Stimulated activated CD8-positive, alpha-beta memory T cell treated with anti-CD3 and anti-CD28 coated beads, Interleukin-15, amount 100 ng/mL, for 24 hours (primary cell): ENCODE measurements around the gene ZBTB22.
"Not testable (repeated sequence)": the region's sequence is repeated elsewhere in the genome, so short reads cannot be mapped to it uniquely, and the experiment has no call there.

ENCODE experiments used
- DNase-seq: peaks from one replicate; pipeline ENCODE4 v3.0.0-alpha.2; 2020; ENCODE audit warnings: low read depth

The ZBTB22 gene

DNA sequence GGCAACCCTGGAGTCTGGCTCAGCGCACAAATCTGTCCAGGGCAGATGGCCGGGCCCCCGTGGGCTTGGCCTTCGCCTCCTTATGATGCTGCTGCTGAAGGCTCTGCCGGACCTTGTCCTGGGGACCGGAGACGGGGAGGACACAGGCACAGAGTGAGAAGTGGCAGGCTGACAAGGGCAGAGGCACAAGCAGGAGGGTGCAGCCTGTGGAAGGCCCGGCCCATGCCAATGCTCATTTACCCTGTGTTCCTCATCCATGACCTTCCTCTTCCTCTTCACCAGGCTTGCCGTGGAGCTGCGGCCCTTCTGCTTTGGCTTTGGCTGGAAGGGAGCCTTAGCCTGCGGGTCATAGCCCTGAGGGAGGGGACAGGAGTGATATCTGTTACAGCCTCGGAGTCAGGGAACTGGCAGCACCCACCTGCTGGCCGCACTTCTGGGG lies 38.3 kb downstream of the ZBTB22 start:
- DNase-seq = no peak

DNA sequence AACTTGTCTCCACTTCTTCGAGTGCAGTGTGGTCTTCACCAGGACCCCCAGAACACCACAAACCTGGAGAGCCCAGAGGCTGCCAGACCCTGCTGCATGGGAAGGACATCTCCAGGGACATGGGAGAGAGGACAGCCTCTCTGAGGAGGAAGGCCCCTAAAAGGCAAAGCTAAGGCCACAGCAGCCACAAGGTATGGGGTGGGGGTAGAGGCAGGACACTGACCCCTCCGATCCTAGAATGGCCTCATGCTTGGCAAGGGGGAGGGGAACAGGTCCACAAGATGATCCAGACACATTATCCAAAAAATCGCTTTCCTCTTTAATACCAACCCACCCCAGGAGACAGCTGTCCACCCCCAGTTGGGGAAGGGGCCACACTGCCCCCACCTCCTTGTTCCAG lies 38.7 kb downstream of the ZBTB22 start:
- no peak for DNase-seq

DNA sequence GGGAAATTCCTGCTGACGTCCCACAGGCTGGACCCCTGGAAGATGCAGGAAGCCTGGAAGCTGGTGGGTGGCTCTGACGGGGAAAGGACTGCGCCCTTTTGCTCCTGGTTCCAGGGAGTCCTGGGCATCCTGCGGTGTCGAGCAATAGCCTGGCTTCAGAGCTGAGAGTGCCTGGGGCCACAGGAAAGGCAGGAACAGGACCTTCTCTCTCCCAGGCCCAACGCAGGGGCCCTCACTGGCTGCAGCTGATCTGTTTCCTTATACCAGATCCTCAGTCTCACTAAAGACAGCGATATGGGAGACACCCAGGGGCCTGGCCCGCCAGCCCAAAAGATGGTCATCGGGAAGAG lies 39.2 kb downstream of the ZBTB22 start:
- DNase-seq = no peak

DNA sequence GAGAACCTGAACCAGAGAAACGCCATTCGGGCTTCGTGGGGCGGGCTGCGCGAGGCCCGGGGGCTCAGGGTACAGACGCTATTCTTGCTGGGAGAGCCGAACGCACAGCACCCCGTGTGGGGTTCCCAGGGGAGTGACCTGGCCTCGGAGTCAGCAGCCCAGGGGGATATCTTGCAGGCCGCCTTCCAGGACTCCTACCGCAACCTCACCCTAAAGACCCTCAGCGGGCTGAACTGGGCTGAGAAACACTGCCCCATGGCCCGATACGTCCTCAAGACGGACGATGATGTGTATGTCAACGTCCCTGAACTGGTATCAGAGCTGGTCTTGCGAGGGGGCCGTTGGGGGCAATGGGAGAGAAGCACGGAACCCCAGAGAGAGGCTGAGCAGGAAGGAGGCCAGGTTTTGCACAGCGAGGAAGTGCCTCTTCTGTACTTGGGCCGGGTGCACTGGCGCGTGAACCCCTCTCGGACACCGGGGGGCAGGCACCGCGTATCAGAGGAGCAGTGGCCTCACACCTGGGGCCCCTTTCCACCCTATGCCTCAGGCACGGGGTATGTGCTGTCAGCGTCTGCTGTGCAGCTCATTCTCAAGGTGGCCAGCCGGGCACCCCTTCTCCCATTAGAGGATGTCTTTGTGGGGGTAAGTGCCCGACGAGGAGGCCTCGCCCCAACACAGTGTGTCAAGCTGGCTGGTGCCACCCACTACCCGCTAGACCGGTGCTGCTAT lies 39.7 kb downstream of the ZBTB22 start:
- no peak for DNase-seq

DNA sequence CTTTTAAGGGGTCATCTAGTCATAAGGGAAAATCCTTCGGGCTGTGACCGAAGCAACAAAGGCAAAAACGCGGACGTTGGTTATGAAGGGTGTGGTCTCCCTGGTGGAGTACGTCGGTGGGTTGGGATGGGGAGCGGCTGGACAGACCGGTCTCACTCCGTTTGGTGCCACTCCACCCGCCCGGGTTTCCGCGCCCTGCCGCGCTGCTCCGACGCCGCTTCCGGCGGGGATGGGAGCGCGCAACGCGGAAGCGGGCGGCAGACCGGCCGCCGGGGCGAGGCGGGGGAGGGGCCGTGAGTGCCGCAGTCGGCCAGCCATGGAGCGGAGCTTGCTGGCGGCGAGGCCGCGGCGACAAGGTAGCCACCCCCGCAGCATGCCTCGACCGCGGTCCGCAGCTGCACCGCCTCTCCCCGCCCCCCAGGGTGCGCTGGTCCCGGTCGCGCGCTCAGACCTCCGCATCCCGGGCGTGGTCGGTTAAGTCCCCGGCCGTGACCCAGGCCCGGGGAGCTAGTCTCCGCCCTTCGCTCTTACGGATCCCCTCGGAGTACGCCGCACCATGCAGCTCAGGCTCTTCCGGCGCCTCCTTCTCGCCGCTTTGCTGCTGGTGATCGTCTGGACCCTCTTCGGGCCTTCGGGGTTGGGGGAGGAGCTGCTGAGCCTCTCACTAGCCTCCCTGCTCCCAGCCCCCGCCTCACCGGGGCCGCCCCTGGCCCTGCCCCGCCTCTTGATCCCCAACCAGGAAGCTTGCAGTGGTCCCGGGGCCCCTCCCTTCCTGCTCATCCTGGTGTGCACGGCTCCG lies 40.5 kb downstream of the ZBTB22 start, which contains the start of gene B3GALT4:
Gene B3GALT4 (plus strand): TSS at position 260 of the 799 bp plus-strand sequence. CDS start 297 bp downstream, at position 557.
- peak; percentile 69 for DNase-seq

DNA sequence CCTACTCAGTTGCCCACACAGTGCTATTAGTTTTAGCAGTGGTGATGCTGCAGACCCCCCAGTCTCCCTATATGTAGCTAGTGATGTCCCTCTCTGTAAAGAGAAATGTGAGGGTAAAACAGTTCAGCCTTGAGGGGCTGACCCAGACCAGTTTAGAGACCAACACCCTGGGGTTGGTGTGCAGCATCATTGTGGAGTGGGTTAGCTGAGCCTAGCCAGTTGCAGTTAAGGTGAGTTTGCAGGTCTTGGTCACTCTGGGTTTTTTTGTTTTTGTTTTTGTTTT lies 41.0 kb downstream of the ZBTB22 start:
- DNase-seq = no peak

DNA sequence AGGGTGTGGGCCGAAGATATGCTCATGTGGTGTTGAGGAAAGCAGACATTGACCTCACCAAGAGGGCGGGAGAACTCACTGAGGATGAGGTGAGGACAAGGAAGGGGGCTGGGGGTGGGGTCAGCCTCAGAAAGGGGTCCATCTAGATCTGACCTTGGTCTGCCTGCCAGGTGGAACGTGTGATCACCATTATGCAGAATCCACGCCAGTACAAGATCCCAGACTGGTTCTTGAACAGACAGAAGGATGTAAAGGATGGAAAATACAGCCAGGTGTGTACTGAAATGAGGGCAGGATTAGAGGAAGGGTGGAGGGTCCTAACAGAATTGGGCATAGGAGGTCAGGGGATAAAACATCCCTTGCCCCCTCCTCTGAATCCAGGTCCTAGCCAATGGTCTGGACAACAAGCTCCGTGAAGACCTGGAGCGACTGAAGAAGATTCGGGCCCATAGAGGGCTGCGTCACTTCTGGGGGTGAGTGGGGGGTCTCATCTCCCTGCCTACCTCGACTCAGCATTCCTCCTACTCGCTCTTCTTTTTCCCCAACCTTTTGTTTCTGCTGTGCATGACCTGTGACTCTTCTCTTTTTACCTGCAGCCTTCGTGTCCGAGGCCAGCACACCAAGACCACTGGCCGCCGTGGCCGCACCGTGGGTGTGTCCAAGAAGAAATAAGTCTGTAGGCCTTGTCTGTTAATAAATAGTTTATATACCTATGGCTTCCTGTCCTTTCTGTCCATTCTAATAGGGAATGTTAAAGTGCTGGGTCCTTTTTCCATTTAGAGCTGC lies 41.6 kb downstream of the ZBTB22 start:
- DNase-seq = not testable (repeated sequence)

DNA sequence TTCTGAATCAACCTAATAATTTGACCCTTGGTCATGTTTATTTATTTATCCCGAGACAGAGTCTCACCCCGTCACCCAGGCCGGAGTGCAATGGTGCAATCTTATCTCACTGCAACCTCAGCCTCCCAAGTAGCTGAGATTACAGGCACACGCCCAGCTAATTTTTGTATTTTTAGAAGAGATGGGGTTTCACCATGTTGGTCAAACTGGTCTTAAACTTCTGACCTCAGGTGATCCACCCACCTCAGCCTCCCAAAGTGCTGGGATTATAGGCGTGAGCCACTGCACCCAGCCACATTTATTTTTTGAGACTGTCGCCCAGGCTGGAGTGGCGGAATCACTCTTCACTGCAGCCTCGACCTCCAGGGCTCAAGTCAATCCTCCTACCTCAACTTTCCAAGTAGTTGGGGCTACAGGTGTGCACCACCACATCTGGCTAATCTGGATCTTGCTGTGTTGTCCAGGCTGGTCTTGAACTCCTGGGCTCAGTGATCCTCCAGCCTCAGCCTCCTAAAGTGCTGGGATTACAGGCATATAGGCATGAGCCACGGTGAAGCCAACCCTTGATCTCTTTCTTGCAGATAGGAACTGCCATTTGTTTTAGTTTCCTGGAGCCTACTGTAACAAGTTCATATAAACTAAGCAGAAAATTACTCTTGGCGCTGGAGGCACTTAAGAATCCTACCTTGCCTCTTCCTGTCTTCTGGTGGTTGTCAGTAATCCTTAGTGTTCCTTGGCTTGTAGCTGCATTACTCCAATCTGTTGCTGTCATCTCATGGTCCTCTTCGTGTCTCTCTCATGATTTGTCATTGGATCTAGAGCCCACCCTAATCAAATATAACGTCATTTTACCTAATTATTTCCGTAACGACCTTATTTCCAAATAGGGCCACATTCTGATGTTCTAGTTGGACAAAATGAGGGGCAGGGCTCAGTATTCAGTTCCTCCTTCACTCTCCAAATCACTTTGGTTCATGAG lies 43.3 kb downstream of the ZBTB22 start:
- DNase-seq = no peak

DNA sequence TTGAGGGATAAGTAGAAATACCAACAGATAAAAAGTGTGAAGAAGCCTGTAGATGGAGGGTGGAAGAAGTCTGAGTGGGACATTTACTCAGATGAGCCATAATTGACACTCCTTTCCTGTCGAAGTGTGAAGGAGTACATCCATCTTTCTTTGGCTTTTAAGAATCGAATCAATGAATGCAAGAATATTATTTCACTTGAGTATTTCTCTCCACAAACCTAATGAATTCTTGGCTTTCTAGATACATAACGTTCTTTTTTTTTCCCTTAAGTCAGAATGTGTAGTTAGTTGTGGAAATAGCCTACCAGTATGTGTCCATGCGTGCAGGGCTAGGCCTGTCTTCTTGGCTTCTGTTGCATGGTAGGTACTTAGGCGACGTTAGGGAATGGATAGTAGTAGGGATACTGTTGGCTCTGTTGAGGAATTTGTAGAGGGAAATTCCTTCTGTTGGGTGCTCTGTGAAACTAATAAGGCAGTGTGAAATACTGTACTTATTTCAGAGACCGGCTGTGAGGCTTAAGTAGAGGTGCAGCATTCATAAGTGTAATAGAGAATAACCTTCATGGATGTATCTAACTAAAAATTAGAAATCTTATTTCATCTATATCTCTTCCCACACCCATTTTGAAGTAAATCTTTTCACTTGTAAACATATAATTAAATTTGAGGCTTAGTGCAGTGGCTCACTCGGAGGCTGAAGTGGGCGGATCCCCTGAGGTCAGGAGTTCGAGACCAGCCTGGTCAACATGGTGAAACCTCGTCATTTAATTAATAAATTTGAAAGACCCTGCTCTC lies 44.2 kb downstream of the ZBTB22 start:
- DNase-seq = no peak

DNA sequence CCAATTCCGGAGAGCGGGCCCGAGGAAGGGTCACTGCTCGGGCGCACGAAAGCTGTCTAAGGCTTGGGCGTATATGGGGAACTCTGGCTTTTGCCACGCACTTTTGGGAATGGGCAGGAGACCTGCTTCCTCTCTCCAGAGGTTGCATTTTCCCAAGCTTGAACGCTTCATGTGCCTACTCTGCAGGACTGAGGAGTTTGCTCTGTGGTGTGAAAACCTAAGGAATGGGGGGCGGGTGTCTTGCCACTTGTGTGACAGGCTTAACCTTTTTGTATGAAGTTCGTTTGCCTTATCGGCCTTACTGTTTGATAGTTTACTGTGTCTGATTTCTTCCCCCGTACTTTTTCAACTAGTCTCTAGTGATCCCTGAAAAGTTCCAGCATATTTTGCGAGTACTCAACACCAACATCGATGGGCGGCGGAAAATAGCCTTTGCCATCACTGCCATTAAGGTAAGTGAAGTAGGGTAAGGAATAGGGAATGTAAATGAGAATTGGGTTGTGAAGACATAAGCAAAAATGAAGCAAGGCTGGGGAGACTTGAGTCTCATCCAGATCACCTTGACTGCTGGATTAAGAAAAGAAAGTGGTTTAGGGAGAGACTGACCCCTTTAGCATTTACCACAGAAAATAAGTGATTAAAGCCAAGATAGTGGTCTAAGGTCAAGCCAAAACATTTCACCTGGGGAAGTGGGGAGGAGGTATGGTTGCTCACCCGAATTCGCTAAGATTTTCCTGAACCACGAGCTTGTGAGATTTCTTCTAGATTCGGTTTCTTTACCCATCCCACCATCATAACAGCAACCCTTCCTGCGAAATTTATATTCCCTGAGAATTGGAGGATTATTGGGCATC lies 45.0 kb downstream of the ZBTB22 start:
- DNase-seq = no peak

DNA sequence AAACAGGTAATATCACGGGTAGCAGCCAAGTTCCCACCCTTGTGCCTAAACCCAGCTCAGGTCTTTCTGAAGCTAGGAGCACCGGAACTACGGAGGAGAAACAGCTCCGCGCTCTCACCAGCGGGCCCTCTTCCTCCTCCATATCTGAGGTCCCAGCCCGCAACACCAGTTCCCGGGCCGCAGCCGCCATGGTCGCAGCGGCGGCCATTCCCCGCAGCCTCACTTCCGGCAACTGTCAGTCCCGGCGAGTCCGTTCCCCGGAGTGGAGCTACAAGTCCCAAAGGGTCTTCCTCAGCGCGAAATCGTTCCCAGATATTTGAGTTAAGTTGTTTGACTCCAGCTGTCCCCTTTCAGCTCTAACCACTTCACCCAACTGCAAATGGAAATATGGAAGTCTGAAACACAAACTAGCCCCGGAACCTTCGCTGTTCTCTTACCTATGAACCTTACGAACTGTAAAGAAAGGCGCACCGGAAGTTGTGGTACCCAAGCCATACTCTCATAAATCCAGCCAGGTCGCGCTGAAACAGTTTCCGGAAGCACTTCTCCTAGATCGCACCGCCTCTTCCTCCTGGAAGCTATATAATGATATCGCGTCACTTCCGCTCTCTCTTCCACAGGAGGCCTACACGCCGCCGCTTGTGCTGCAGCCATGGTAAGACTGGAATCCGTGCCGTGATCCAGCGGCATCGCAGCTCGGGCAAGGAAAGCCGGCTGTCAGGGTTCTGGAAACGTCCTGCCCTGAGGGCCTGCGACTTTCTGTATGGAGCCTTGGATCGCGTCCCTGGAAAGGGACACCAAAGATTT lies 45.9 kb downstream of the ZBTB22 start, which contains the start of the genes RPS18 and VPS52:
Gene RPS18 (plus strand): TSS at position 608 of the 807 bp plus-strand sequence. CDS start 45 bp downstream, at position 653.
Gene VPS52 (minus strand): TSS at position 409 of the 807 bp plus-strand sequence. CDS start 201 bp downstream, at position 208.
- peak; percentile 74 for DNase-seq

DNA sequence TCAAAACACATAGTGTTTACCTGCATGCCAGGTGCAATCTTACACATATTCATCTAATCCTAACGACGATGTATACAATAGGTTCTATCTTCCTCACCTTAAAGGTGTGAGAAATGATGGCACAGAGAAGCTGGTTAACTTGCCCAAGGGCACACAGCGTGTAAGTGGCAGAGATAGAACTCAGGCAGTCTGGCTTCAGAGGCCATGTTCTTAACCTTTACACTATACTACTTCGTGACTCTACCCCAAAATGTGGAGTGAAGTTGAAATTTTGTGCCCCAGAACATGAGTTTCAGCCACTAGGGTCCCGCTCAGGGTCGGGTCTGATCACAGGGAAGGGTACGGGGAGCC lies 46.5 kb downstream of the ZBTB22 start:
- DNase-seq = no peak
